Measurements from ENCODE around the gene PCID2.
A peak's percentile ranks its signal among the peaks of the same experiment; 100 is the strongest.
"Not testable (repeated sequence)": the region's sequence is repeated elsewhere in the genome, so short reads cannot be mapped to it uniquely, and the experiment has no call there.

PCID2 gene

DNA sequence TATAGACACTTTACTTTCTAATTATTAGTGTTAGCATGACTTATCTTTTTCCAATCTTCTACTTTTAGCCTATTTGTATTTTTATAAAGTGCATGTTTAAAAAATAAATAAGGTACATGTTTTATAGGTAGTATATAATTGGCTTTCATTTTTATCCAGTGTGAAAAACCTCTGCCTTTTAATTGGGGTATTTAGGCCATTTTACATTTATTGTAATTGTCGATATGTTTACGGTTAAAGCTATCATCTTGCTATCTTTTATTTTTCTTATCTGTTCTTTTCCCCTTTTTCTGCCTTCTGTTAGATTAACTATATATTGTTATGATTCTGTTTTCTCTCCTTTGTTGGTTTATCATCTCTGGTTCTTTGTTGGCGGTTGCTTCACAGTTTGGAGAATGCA is 40.9 kb downstream of the PCID2 start:
- H3K4me3 ChIP-seq (ENCODE audit: low read depth, low read length) = no peak overlapping the region

DNA sequence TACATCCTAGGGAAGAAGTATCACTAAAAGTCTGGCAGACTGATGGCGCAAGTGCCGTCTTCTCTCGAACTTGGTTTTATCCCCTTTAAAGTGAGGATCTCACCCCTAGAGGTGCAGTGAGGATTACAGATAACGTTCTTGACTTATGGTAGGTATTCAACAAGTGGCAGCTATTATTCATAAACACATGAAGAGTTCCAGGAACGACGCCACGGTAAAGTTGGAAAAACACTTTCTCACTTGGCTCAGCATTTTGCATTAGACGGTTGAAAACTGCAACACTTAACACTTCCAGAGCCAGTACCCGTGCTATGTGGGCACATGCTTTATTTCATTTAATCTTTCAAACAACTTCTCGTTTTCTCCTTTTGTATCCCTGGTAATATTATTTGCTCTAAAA is 41.3 kb downstream of the PCID2 start:
- H3K4me3 ChIP-seq (ENCODE audit: low read depth, low read length) = no peak overlapping the region

DNA sequence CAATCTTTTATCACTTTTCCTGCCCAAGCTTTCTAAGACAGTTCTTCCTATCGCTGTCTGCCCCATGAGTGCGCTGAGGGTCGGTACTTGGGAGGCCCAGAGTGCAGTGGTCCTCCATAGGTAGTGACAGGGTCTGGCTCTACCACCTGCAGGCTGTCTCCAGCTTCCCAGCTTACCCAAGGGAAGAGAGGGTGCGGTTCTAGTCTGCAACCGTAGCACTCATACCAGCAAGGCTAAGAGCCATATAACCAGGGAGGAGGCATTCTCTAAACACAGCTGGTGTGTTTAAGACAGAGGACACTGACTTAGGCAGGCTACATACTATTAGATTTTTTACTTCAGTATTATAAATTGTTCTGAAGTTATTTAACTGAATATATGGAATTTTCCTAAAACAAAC is 41.8 kb downstream of the PCID2 start:
- H3K4me3 ChIP-seq (ENCODE audit: low read depth, low read length) = no peak overlapping the region

DNA sequence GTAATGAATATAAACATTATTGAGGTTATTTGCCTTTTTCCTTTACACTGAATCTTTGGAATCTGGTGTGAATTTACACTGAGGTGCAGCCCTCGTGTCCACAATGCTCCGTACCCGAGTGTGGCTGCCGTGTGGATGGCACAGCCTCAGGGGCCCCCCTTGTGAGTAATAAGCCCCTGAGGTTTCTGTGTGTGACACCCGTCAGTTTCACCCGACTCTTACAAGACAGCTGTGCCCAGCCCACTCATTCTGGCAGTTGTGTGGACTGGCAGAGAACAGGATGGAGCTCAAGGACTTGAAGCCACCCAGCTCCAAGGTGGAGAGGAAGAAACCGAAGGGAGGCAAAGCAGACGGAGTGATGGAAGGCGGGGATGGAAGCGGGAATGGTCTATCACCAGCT is 42.2 kb downstream of the PCID2 start:
- H3K4me3 ChIP-seq (ENCODE audit: low read depth, low read length) = no peak overlapping the region

DNA sequence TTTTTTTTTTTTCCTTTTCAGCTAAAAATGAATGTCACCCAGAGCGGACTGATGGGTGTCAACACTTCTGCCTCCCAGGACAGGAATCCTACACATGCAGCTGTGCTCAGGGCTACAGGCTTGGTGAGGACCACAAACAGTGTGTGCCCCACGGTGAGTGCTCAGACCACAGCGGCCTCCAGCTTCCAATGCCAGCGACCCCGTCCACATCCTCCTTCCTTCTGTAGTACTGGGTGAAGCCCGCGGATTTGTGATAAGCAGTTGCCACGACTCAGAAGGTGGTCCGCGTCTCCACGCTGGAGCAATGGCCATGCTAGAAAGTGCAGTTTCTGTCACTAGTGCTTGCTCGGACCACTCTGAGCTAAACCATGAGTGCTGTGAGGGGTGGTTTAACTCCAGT is 44.0 kb downstream of the PCID2 start:
- H3K4me3 ChIP-seq (ENCODE audit: low read depth, low read length) = no peak overlapping the region

DNA sequence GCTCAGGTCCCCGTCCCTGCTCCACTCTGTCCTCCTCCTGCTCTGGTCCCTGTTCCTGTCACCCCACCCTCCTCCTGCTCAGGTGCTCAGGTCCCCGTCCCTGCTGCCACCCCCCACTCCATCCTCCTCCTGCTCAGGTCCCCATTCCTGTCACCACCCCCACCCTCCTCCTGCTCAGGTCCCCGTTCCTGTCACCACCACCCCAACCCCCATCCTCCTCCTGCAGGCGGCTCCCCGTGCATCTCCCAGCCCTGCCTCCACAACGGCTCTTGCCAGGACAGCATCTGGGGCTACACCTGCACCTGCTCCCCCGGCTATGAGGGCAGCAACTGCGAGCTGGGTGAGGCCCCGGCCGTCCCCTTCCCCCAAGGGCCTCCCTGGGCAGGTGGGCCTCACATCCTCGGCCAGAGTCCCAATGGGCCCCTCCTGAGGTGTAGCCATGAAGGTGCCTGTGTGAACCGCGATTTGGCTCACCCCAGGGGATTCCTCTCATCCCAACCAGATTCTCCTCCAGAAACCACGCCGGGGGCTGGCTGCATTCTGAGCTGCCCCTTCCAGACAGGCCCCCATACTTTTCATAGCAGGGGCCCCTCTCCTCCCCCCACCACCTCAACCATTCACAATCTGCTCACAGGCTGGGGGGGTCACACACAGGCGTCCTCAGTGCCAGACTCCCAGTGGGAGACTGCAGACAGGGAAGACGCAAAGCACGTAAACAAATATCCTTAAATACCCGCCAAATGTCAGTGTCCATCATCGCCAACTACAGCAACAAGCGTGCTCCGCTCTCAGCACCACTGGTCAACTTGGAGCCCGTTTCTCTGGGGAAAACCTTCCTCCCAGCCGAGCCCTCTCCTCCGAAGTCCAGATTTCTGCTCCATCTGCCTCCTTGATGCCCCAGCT is 45.4 kb downstream of the PCID2 start:
- H3K4me3 ChIP-seq (ENCODE audit: low read depth, low read length) = no peak overlapping the region

DNA sequence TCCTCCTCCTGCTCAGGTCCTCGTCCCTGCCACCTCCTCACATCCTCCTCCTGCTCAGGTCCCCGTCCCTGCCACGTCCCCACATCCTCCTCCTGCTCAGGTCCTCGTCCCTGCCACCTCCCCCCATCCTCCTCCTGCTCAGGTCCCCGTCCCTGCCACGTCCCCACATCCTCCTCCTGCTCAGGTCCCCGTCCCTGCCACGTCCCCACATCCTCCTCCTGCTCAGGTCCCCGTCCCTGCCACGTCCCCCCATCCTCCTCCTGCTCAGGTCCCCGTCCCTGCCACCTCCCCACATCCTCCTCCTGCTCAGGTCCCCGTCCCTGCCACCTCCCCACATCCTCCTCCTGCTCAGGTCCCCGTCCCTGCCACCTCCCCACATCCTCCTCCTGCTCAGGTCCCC is 46.5 kb downstream of the PCID2 start:
- not testable (repeated sequence) for H3K4me3 ChIP-seq (ENCODE audit: low read depth, low read length)

DNA sequence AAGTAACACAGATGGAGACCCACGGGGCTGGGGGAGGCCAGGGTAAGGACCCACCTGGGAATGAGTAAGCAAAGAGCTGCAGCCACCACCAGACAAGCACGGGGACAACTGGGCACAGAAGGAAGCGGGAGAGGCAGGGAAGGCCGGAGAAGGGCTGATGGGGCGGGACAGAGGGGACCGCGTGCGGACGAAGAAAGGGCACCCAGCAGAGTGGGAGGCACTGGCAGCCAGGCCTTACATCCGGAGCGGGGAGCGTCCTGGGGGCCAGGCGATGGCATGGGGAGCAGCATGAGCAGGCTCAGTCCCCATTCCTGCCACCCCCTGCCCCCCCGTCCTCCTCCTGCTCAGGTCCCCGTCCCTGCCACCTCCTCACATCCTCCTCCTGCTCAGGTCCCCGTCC is 47.0 kb downstream of the PCID2 start:
- H3K4me3 ChIP-seq (ENCODE audit: low read depth, low read length) = no peak overlapping the region

DNA sequence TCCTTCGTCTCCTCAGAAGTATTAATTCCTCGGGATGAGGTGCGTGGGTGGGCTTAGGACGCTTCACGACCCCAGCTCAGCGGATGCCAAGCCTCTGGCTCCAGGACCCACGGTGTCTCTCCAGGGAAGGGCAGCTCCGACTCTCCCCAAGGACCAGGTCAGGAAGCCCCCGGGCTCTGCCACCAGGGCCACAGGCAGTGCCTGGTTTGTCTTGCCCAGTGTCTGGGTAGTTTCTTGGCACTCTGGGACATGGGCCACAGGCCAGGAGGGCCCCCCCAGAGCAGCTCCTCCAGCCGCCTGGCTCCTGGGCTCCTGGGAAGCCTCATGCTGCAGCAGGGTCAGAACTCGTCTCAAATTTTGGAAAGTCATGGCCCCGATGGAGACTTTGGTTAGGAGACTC is 47.5 kb downstream of the PCID2 start:
- H3K4me3 ChIP-seq (ENCODE audit: low read depth, low read length) = no peak overlapping the region

DNA sequence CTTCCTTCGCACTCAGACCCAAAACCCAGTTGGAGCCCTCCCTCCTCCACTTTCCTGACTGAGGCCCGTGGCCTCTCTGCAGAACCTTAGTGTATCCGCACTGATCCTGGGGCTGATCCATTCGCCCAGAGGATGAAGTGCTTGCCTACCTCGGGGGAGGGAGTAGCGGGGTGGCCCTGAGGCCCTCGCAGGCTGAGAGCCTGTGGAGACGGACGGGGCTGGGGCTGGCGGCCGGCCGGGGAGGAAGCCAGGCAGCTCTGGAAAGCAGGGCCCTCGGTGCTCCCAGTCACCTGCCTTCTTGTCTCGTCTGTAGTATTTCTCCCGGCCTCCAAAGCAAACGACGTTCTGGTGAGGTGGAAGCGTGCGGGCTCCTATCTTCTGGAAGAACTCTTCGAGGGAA is 48.8 kb downstream of the PCID2 start:
- no peak overlapping the region for H3K4me3 ChIP-seq (ENCODE audit: low read depth, low read length)

DNA sequence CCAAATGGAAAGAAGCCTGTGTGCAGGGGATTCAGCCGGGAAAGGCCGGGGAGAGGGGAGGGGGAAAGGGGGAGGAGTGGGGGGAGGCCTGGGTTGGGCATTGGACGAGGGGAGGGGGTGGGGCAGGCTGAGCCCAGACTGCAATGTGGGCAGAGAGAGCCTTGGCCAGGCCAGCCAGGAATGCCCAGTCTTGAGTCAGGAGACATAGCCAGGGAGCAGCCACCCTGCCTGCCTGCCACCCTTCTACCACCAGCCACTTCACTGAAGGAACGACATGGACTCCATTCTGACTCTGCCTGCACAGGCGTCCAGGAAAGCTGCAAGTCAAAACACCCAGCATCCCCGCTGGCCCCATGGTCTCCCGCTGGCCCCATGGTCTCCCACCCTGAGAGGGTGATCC is 49.5 kb downstream of the PCID2 start:
- H3K4me3 ChIP-seq (ENCODE audit: low read depth, low read length) = no peak overlapping the region

DNA sequence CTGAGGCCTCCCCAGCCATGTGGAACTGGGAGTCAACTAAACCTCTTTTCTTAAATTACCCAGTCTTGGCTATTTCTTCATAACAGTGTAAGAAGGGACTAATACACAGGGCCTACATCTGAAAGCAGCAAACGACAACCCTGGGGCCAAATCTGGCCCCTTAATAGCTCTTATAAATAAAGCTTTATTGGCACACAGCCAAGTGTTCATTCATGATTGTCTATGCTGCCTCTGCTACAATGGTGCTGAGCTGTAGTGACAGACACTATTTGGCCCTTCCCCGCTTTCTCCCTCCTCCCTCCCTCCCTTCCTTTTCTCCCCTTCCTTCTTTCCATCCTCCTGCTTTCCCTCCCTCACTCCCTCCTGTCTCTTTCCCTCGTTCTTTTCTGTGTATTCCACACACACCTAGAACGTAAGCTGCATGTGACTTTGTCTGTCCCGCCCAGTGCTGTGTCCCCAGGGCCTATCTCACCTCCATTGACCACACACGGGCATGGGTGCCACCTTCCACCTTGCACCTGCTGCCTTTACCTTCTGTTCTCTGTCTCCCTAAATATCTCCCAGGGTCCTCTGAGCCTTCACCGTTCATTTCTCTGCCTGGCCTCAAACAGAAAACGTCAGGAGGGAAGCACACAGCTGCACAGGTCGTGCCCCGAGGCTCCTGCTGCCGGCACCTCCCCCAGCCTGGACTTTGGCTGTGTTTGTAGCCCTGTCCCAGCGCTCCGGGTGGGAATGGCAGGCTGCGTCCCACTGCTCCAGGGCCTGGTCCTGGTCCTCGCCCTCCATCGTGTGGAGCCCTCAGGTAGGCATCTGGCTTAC is 50.3 kb downstream of the PCID2 start, which contains the start of gene PROZ:
PROZ (plus strand) TSS at position 720 of the 819 bp plus-strand sequence; CDS start at position 733, 13 bp downstream.
- H3K4me3 ChIP-seq (ENCODE audit: low read depth, low read length) = no peak within 1 kb of the TSS

DNA sequence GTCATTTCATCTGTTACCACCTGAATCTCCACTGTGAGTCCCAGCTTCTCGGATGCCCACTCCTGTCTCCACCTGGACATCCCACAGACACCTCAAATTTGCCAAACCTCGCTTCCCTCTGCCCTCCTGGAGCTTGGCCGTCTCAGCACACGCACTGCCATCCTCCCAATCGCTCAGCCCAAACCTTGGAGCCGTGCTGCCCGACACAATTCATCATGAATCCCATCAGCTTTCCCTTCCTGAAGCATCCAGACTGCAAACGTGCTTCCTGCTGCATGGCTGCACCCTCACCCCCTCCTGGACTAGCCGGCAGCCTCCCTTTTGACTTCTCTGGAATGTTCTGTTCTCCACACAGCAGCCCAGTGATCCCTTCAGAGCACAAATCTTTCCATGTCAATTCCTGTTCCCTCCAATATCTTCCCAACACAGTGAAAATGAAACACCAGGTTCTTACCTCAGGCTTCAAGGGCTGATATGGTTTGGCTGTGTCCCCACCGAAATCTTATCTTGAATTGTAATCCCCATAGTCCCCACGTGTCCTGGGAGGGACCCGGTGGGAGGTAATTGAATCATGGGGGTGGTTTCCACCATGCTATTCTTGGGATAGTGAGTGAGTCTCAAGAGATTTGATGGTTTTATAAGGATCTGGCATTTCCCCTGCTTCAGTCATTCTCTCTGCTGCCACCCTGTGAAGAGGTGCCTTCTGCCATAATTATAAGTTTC is 51.1 kb downstream of the PCID2 start:
- H3K4me3 ChIP-seq (ENCODE audit: low read depth, low read length) = no peak overlapping the region

DNA sequence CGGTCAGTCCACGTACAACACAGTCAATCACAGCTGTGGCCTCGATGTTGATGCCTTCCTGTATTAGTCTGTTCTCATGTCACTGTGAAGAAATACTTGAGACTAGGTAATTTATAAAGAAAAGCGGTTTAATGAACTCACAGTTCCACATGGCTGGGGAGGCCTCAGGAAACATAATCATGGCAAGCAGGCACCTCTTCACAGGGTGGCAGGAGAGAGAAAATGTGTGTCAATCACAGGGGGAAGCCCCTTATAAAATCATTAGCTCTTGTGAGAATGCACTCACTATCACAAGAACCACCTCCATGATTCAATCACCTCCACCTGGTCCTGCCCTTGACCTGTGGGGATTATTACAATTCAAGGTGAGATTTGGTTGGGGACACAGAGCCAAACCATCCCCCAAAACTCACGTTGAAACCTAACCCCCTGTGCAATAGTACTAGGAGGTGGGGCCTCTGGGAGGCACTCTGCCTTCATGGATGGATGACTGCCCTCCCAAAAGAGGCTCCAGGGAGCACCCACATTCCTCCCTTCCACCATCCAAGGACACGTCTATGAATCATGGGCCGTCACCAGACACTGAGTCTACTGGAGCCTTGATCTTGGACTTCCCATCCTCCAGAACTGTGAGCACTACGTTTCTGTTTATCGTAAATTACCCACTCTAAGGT is 52.4 kb downstream of the PCID2 start:
- H3K4me3 ChIP-seq (ENCODE audit: low read depth, low read length) = no peak overlapping the region

DNA sequence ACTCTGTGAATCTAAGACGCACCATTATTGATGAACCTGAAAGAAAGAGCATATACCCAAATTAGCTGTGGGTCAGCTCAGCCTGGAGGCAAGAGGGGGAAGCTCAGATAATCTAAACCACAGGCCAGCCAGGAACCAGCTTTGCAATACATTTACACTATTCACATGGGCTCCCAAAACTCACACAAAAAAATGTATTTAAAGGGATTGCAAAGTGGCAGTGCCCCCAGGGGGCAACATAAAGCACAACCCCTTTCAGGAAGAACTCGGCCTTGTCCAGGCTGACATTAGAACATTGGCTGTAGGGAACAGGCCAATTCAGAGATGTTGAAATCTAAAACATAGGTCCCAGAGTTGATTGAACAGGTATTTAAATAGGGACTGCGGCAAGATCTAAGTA is 53.3 kb downstream of the PCID2 start:
- no peak overlapping the region for H3K4me3 ChIP-seq (ENCODE audit: low read depth, low read length)

DNA sequence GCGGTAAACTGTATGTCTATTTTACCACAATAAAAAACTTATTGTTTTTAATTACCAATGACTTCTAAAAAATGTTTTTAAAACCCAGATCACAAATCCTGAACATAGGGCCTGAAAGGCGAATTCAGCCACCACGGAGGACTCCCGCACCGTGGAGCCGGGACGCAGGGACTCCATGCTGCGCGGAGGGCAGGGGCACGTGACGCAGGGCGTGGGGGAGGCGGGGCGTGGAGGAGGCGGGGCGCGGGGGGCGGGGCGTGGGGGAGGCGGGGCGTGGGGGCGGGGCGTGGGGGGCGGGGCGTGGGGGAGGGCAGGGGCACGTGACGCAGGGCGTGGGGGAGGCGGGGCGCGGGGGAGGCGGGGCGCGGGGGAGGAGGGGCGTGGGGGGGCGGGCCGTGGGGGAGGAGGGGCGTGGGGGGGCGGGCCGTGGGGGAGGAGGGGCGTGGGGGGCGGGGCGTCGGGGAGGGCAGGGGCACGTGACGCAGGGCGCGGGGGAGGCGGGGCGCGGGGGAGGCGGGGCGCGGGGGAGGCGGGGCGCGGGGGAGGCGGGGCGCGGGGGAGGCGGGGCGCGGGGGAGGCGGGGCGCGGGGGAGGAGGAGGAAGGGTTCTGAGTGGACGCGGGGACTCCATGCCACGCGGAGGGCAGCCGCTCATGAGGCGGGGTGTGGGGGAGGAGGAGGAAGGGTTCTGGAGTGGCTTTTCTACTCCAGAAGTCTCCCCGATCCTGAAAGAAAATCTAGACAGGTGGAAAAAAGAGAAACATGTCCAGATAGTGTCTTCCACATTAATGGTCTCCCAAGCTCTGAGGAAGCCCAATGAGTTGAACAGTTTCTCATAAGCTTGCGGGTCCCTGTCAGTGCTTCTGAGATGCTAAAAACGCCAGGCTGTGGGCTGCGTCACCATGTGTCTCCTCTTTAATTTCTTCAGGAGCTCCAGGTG is 54.4 kb downstream of the PCID2 start:
- H3K4me3 ChIP-seq (ENCODE audit: low read depth, low read length) = peak overlapping the region; percentile 5

DNA sequence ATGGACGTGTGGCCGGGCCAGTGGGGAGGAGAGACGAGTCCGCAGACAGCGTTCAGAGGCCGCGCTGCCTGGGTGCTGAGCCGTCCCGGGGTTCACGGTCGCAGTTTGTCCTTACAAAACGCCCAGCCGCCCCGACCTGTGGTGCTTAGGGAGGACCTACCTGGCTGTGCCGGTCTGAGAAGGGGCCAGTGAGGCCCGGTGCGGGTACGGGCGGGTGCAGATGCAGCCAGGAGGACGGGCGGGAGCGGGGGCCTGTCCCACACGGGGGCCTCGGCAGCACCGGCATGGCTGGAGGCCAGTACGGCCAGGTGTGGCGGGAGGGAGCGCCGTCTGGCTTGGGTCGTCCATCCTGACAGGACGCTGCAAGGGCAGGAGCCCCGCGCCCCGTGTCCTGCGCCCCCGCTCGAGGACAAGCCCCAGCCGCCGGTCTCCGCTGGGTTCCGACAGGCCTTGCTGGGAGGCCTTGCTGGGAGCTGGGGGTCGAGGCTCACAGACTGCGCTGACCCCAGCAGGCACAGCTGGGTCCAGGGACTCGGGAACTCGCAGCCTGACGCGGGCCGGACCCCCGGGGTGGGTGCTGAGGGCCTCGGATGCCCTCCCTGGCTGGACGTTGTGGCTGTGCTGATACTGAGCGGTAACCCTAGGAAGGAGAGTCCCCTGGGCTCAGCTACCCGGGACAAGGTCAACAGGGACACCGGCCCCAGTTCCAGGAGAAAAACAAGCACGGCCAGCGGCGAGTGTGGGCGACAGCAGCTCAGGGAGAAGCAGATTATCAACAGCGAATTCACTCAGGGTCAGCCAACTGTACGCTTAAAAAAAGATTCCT is 55.3 kb downstream of the PCID2 start:
- peak overlapping the region; percentile 5 for H3K4me3 ChIP-seq (ENCODE audit: low read depth, low read length)

DNA sequence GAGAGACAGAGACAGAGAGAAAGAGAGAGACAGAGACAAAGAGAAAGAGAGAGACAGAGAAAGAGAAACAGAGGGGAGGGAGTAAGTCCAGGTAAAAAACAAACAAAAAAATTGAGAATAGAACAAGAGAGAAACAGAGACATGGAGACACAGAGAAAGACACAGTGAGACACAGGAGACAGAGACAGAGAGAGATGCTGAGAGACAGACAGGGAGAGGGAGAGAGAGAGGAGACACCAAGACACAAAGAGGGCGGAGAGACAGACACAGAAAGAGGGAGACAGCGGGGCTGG is 55.8 kb downstream of the PCID2 start:
- H3K4me3 ChIP-seq (ENCODE audit: low read depth, low read length) = peak overlapping the region; percentile 5
